Stimulated activated CD8-positive, alpha-beta memory T cell treated with anti-CD3 and anti-CD28 coated beads, Interleukin-7, amount 100 ng/mL, for 1 hour (primary cell): ENCODE data around the gene ZNF516.
"Not testable (repeated sequence)": the region's sequence is repeated elsewhere in the genome, so short reads cannot be mapped to it uniquely, and the experiment has no call there.

Experiments used
- DNase-seq, 2 donors: peaks; one replicate each; pipeline ENCODE4 v3.0.0-alpha.2; 2020; ENCODE audit warnings: low read depth in 2 of 2

Gene ZNF516, protein sequence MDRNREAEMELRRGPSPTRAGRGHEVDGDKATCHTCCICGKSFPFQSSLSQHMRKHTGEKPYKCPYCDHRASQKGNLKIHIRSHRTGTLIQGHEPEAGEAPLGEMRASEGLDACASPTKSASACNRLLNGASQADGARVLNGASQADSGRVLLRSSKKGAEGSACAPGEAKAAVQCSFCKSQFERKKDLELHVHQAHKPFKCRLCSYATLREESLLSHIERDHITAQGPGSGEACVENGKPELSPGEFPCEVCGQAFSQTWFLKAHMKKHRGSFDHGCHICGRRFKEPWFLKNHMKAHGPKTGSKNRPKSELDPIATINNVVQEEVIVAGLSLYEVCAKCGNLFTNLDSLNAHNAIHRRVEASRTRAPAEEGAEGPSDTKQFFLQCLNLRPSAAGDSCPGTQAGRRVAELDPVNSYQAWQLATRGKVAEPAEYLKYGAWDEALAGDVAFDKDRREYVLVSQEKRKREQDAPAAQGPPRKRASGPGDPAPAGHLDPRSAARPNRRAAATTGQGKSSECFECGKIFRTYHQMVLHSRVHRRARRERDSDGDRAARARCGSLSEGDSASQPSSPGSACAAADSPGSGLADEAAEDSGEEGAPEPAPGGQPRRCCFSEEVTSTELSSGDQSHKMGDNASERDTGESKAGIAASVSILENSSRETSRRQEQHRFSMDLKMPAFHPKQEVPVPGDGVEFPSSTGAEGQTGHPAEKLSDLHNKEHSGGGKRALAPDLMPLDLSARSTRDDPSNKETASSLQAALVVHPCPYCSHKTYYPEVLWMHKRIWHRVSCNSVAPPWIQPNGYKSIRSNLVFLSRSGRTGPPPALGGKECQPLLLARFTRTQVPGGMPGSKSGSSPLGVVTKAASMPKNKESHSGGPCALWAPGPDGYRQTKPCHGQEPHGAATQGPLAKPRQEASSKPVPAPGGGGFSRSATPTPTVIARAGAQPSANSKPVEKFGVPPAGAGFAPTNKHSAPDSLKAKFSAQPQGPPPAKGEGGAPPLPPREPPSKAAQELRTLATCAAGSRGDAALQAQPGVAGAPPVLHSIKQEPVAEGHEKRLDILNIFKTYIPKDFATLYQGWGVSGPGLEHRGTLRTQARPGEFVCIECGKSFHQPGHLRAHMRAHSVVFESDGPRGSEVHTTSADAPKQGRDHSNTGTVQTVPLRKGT

DNA sequence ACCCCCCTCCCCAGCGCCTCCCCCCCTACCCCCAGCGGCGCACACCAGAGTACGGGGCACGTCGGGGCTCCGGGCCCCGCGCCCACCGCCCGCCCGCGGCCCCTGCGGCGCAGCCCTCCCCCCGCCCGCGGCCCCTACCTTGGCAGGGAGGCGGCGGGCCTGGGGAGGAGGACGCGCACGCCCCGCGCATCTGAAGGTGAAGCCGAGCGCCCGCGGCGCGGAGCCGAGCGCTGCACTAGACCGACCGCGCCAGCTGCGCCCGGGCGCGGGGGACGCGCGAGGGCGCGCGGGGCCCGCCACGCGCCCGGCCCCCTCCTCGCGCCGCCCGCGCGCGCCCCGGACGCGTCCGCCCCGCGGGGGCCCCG lies at the start of gene ZNF516:
ZNF516 (minus strand) TSS at position 237 of the 365 bp plus-strand sequence. CDS start 52,188 bp downstream, outside the sequence.
- DNase-seq = no peak

DNA sequence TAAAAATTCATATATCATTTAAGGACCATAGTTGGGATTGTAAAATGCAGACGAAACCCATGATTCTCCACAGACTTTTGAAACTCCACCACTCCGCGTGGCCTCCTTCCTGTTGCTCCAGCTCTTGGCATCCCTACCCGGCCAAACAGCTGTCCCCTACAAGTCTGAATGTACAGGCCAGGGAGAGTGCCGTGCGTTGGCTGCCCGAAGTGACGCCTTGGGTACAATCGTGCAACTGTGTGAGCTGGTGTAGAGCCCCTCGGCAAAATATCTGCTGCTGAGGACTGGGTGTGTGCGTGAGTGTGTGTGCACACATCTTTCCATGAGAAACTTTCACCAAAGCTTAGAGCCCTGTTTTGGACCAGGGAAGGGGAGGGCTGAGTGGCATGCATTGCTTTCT lies 43.8 kb upstream of the ZNF516 start:
- no peak for DNase-seq

DNA sequence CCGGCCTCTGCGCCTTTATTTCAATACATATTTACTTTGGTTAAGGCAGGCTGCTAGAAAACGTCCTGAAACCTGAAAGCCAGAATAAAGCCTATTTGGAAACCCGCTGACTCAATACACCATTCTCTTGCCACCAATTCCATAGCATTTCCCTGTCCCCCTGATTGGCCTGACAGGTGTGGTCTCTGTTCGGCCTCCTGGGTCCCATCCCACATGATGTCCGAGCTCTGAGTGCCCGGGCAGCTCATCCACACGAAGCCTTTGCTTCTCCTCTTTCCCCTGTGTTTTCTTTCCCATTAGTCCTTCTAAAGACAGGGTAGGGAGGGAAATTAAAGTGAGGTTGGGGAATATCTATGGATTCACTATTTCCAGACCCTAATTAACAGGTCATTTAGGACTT lies 42.6 kb upstream of the ZNF516 start:
- DNase-seq = no peak

DNA sequence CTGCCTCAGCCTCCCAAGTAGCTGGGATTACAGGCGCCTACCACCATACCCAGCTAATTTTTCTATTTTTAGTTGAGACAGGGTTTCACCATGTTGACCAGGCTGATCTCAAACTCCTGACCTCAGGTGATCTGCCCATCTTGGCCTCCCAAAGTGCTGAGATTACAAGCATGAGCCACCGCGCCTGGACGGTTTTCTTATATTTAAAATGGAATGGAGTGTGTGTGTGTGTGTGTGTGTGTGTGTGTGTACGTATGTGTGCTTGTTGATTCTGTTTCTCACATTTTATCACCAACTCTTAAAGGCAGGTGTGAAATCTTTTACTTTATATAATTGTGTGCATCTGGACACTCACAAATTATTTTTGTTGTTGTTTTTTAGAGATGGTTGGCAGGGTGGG lies 41.6 kb upstream of the ZNF516 start:
- not testable (repeated sequence) for DNase-seq

DNA sequence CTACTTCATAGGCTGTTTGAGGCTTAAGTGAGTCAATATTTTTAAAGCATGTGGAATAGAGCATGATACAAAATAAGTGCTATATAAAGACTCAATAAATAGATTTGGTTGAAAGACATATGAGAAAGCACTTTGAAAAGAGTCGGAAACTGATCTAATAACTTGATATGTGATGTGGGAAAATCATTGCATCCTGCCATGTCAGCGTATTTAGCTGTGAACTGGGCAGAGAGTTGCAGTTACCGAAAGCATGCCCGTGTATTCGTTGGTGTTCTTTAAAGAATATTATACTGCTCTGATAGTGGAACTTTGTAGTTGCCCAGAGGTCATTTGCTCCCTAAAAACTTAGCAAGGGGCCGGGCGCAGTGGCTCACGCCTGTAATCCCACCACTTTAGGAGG lies 37.8 kb upstream of the ZNF516 start:
- DNase-seq = no peak

DNA sequence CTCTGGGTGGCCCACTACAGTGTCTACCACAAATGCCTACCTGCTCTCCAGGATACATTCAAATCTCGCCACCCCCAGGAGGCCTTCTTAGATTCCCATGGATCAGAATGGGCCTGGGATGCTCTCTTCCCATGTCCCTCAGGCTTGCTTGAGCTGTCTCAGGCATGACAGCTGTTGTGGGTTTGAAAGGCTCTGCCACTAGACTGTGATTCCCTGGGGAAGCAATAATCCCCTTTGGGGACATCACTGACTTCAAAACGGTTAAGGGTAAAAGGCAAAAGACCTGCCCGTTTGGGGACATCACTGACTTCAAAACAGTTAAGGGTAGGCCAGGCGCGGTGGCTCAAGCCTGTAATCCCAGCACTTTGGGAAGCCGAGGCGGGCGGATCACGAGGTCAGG lies 35.8 kb upstream of the ZNF516 start:
- no peak for DNase-seq

DNA sequence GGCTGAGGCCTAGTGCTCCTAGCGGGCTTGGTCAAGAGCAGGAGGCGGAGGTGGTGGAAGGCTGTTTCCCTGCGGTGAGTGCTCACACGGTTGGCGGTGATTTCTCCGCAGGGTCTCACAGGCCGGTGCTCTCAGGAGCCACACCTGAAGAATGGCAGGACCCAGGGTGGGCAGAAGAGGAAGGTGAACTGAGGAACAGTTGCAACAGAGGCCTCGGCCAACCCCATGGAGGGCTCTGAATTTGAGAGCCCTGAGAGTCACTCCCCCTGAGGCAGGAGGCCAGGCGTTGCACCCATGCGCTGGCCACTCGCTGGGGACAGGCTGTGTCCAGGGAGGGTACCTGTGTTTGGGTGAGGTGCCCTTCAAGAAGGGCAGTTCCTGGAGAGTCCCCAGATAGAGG lies 35.3 kb upstream of the ZNF516 start:
- DNase-seq = no peak

DNA sequence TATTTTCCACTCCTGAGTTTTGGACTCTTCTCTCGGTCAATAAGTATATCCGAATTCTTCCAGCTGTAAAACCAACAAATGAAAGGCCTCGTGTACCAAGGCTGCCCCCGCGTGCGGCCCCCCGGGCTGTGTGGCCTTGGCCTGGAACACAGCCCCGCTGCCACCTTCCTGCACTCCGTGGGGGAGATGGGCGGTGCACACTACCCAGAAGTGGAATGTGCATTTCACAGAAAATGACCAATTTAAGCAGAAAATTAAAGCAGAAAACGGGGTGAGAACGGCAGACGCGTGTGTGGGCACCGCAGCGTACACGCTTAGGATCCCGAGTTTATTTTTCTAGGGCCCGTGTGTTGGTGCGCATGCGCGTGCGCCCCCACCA lies 34.4 kb upstream of the ZNF516 start:
- DNase-seq = no peak

DNA sequence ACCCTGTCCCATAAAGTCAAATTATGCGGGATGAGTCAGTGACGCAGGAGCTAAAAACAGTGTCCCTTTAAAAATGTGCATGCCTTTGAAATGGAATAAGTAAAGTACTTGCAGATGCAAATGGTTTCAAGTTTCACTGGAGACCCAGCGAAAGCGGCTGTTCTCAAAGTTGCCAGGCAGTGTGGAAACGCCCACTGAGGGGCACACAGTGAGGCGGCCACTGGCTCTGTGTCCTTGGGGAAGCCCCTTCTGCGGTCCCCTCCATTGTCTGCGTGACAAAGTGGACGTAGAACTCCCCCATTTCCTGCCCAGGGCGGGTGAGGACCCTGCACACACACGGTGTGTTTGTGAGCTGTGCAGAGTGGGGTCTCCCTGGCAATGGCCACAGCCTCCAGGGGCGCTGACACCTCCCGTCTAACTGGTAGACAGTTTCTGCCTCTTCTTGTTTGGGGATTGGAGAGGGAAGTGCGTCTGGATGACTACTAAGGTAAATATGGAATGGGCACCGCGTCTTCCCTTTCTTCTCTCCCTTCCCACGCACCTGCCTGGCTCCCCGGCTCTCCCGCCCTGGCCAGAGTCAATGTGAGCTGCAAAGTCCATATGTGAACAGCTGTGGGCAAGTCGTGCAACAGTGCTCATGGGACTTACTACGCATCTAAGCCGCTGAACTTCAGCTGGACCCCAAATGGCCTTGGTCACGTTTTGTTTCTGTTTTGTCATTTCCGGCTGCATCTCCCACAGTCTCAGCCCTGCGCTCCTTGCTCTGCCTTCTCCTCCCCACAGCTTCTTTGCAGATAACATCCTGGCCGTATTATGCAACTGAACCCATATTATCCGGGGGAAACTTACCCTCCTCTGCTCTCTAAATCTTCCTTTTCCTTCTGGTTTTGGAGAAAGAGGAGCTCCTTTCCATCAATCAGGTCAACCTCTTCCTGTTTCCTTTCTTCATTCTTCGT lies 33.7 kb upstream of the ZNF516 start:
- no peak for DNase-seq

DNA sequence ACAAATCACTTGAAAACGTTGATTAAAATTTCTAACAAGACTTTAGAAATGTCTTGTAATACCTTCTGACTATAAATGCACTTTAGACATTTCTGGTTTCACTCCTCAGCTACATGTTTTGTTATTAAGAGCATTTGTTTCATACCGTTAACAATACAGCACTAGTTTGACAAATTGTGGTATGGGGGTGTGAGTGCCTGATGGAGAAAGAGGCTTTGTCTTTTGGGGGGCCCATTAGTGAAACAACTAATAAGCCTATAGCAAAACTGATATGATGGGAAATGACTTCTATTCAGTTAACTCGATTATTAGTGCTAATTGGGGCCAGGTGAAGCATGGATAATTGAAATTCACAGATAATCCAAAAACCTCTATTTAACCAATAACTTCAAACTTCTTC lies 30.9 kb upstream of the ZNF516 start:
- DNase-seq = no peak

DNA sequence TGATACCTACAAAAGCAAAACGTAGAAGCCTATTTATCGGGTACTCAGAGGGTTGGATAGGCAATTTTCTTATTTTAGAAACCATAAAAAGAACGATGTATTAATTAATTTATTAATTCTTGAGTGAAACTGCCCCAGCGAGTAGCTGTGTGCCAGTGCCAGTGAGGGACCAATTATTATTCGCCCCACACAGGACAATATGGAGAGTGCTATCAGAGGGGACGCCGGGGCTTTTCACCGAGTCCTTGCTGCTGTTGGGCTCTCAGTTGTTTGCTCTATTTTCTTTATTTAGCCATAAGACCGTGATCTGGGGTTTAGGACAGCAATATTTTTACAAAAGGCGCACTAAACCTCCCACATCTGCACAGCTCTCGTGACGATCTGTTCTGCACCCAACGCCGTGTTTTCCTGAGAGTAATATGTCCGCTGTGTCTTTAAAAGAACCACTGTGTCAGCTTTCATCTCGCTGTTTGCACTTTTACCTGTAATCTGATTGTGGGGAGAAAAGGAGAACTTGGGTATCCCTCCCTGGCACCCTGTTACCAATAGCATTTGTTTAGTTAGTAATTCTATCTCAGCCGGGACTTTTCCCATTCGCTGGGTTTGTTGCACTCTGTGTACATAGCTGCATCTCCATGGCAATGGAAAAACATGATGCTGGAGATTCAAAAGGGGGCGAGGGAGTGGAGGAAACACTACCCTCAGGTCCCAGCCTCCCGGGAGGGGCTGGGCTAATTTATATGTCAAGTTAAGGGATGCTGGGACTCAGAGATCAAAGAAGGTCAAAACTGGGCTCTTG lies 30.1 kb upstream of the ZNF516 start:
- DNase-seq = no peak

DNA sequence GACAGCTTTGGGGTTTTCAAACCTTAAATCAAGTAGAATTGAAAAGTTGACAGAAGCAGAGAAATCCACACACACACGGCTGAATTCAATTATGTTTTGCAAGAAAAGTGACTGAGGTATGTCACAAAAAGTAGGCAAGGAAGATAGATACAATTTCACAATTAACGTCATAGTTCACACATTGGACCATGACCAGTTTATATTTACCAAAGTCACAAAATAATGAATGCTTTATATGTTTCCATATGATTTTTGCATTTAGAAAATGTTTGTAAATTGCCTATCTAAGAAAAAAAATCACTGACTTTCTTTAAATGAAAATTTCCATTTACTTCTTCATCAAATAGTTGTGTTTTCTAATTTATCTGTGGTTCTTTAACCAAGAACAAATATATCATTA lies 29.4 kb upstream of the ZNF516 start:
- DNase-seq = no peak

DNA sequence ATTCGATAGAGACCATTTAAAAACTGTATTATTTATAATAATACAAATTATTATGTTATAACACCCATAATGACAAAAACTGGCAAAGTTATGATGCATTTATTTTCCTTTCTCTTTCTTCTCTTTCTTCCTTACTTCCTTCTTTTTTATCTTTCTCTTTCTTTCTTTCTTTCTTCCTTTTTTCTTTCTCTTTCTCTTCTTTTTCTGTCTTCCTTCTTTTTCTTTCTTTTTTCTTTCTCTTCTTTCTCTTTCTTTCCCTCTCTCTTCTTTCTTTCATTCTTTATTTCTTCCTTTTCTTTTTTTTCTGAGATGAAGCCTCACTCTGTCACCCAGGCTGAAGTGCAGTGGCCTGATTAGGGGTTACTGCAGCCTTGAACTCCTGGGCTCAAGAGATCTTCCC lies 27.5 kb upstream of the ZNF516 start:
- no peak for DNase-seq

DNA sequence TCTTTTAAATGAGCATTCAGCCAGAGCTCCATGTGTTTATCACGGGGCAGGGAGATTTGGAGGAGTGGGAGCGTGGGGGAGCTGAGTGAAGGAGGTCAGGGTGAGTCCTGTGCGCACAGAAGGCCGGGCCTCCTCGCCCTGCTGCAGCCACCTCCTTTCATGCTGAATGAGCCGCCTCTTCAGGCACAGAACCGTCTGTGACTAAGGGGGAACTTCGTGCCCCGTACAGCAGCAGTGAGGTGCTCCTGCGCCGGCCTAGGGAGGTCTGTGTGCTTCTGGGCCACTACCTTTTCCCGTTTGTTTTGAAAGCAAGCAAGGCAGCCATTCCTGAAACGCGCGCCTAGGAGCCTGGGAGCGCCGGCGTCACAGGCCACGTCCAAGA lies 27.1 kb upstream of the ZNF516 start:
- no peak for DNase-seq

DNA sequence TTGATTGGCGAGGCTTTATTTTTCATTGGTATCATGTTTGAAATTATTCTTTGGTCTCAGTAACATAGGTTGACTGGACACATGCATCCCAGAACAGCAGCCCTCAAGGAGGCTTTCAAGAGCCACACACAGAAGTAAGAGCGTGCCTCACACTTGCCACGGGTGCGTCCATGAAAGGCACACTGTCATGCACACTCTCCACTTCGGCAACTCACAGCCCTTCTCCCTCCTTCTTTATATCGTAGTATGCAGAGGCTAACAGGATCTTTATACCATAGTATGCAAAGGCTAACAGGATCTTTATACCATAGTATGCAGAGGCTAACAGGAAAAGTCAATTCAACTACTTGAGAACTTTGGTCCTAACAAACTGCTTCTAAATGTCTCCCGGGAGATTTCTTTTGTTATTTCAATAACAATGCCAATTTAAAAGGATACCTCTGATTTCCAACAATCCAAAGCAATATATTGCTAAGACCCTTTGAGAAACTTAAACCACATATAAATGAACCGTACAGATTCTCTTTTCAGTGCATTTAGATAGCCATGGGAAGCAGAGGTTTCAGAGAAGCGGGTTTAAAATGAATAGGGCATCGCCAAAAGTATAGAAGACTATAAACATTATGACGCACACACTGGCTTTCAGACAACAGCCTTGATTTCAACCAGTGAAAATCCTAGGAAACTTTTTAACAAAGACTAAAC lies 26.5 kb upstream of the ZNF516 start:
- DNase-seq = no peak

DNA sequence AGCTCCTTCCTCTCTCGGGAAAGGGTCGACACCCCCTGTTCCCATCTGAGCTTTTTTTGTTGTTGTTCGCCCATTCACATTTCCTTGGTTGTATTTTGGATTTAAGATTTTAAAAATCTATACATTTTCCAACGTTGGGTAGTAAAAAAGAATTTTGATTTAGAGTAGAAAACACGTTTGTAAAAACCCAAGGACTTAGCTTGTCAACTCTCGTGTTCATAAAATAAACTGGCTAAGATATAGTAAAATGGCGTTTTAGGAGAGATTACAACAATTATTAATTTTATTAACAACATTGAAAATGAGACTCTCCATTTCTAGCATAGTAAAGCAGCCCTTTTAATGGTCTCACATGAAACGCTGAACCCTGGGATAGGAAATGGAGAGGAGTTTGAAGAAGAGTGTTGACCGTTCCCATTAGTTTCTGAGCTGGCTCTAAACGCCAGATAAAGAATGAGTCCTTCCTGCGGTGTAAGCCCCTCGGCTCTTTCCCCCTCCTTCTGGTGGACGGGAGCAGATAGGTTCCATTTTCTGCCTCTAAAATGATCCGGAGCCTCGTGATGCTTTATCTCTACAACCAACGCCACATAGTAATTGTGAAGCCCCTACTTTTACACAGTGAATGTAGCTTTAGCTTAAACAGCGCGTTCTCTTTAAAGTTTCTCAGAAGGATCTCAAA lies 24.0 kb upstream of the ZNF516 start:
- DNase-seq = no peak

DNA sequence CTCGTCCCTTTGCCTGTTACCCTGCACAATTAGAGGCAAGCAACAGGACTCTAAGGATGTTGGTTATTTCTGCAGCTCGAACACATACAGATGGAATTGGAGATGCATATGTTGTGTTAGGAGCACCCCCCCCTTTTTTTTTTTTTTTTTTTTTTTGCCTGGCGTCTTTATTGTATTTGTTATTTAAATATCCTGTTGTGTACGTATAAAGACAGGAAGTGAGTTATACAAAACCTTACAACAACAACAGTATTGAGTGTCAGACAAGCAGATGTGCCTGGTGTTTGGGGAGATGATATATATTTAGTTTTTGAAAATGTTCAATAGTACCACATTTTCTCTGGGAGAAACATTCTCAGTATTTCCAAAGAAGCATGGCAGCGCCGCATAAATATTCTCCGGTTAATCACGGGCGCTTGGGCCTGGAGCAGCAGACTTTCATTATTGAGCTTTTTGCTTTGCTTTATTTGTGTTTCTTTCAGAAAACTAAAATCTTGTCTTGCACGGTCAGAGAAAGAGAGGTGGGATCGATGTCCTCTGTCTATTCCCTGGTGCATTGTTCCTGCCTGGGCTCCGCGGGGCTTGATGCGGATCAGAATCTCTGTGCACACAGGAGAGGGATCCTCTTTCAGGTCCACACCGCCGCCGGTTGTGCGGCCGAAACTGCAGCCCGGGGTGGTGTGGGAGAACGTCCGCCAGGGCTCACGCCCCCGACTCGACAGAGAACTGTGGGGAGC lies 23.2 kb upstream of the ZNF516 start:
- DNase-seq = no peak

DNA sequence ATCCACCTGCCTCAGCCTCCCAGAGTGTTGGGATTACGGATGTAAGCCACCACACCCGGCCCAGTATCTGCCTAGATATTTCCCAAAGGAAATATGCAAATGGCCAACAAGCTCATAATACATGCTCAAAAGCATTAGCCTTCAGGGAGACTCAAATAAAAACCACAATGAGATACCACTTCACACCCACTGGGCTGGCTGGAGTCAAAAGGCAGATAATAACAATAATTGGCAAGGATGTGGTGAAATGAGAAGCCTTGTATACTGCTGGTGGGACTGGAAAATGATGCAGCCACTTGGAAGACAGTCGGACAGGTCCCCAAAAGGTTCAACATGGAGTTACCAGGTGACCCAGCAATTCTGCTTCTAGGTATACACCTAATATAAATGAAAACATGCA lies 20.5 kb upstream of the ZNF516 start:
- no peak for DNase-seq

DNA sequence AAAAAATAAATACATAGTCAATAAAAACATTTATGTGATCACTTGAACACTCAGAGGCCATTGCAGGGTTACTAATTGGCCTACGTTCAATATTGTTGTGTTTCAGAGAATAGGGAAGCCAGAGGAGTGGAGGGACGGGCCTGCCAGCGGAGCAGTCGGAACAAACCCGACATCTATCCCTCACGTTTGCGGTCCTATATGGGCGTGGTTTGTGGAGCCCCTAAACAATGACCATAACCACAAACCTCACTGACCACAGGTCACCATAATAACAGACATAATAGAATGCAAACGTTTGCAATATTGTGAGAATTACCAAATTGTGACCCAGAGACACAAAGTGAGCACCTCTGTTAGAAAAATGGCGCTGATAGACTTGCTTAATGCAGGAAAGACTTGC lies 19.5 kb upstream of the ZNF516 start:
- DNase-seq = no peak
